ENCODE data around the gene ORC5.
A peak's percentile ranks its signal among the peaks of the same experiment; 100 is the strongest.

ORC5 gene

GRCh38 chr7:104130726-104131125, 77.1 kb downstream of the ORC5 start:
- Histone ChIP-seq H3K36me3 (ENCODE audit: control insufficient read depth, insufficient read depth, low read length) (peaks cover 35% of the 10 kb centered on the region), H3K4me1 (ENCODE audit: control insufficient read depth, insufficient read depth, low read length, poor library complexity, severe bottlenecking) (no peaks in the 10 kb centered on the region), H3K4me3 (ENCODE audit: extremely low read depth, insufficient read depth, low read length, poor library complexity, severe bottlenecking) (no peak overlapping the region), H3K27ac (ENCODE audit: low read depth, low read length, severe bottlenecking) (no peak overlapping the region), H3K9me3 (ENCODE audit: control insufficient read depth, low read length) (no peaks in the 10 kb centered on the region)
- 100% methylated on average over 4 of the region's 4 CpGs for WGBS, 2 experiments (ENCODE audit: insufficient coverage in 2 of 2)

GRCh38 chr7:104127204-104127603, 80.6 kb downstream of the ORC5 start:
- Histone ChIP-seq H3K4me3 (ENCODE audit: extremely low read depth, insufficient read depth, low read length, poor library complexity, severe bottlenecking) (no peak overlapping the region), H3K9me3 (ENCODE audit: control insufficient read depth, low read length) (no peaks in the 10 kb centered on the region), H3K27ac (ENCODE audit: low read depth, low read length, severe bottlenecking) (no peak overlapping the region), H3K36me3 (ENCODE audit: control insufficient read depth, insufficient read depth, low read length) (peaks cover 27% of the 10 kb centered on the region), H3K4me1 (ENCODE audit: control insufficient read depth, insufficient read depth, low read length, poor library complexity, severe bottlenecking) (peaks cover 10% of the 10 kb centered on the region)
- no CpG with 5 or more reads among the region's 2 CpGs for WGBS, 2 experiments (ENCODE audit: insufficient coverage in 2 of 2)

- Histone ChIP-seq H3K27ac (ENCODE audit: low read depth, low read length, severe bottlenecking) (peak overlapping the region; percentile 37), H3K9me3 (ENCODE audit: control insufficient read depth, low read length) (no peaks in the 10 kb centered on the region), H3K36me3 (ENCODE audit: control insufficient read depth, insufficient read depth, low read length) (peaks cover 25% of the 10 kb centered on the region), H3K4me3 (ENCODE audit: extremely low read depth, insufficient read depth, low read length, poor library complexity, severe bottlenecking) (no peak overlapping the region), H3K4me1 (ENCODE audit: control insufficient read depth, insufficient read depth, low read length, poor library complexity, severe bottlenecking) (peaks cover 10% of the 10 kb centered on the region)
- WGBS, 2 experiments (ENCODE audit: insufficient coverage in 2 of 2): 75 to 79% methylated on average over 4 of the region's 4 CpGs
Observed at GRCh38 chr7:104126411-104126841, 81.4 kb downstream of the ORC5 start.

GRCh38 chr7:104124893-104125477, 82.8 kb downstream of the ORC5 start:
- 71 to 90% methylated on average over 1 to 2 of the region's 4 CpGs for WGBS, 2 experiments (ENCODE audit: insufficient coverage in 2 of 2)

GRCh38 chr7:104124469-104124868, 83.3 kb downstream of the ORC5 start:
- Histone ChIP-seq H3K27ac (ENCODE audit: low read depth, low read length, severe bottlenecking) (no peak overlapping the region), H3K9me3 (ENCODE audit: control insufficient read depth, low read length) (no peaks in the 10 kb centered on the region), H3K4me1 (ENCODE audit: control insufficient read depth, insufficient read depth, low read length, poor library complexity, severe bottlenecking) (peaks cover 10% of the 10 kb centered on the region), H3K4me3 (ENCODE audit: extremely low read depth, insufficient read depth, low read length, poor library complexity, severe bottlenecking) (no peak overlapping the region), H3K36me3 (ENCODE audit: control insufficient read depth, insufficient read depth, low read length) (peaks cover 11% of the 10 kb centered on the region)
- 89% methylated on average over 1 of the region's 3 CpGs; no CpG with 5 or more reads in 1 of the 2 experiments for WGBS, 2 experiments (ENCODE audit: insufficient coverage in 2 of 2)

More at GRCh38 chr7:104124893-104125477, 82.8 kb downstream of the ORC5 start:
- Histone ChIP-seq H3K4me1 (ENCODE audit: control insufficient read depth, insufficient read depth, low read length, poor library complexity, severe bottlenecking) (peaks cover 10% of the 10 kb centered on the region), H3K36me3 (ENCODE audit: control insufficient read depth, insufficient read depth, low read length) (peaks cover 11% of the 10 kb centered on the region), H3K9me3 (ENCODE audit: control insufficient read depth, low read length) (no peaks in the 10 kb centered on the region), H3K27ac (ENCODE audit: low read depth, low read length, severe bottlenecking) (no peak overlapping the region), H3K4me3 (ENCODE audit: extremely low read depth, insufficient read depth, low read length, poor library complexity, severe bottlenecking) (no peak overlapping the region)

- H3K27ac ChIP-seq (ENCODE audit: low read depth, low read length, severe bottlenecking): no peak overlapping the region
- WGBS, 2 experiments (ENCODE audit: insufficient coverage in 2 of 2): 80% methylated on average over 1 of the region's 3 CpGs; no CpG with 5 or more reads in 1 of the 2 experiments
- H3K4me3 ChIP-seq (ENCODE audit: extremely low read depth, insufficient read depth, low read length, poor library complexity, severe bottlenecking): no peak overlapping the region
- peaks cover 10% of the 10 kb centered on the region for H3K4me1 ChIP-seq (ENCODE audit: control insufficient read depth, insufficient read depth, low read length, poor library complexity, severe bottlenecking)
- peaks cover 11% of the 10 kb centered on the region for H3K36me3 ChIP-seq (ENCODE audit: control insufficient read depth, insufficient read depth, low read length)
- H3K9me3 ChIP-seq (ENCODE audit: control insufficient read depth, low read length): no peaks in the 10 kb centered on the region
Observed at GRCh38 chr7:104123786-104124185, 84.0 kb downstream of the ORC5 start.

- no peaks in the 10 kb centered on the region for H3K36me3 ChIP-seq (ENCODE audit: control insufficient read depth, insufficient read depth, low read length)
- no peak overlapping the region for H3K4me3 ChIP-seq (ENCODE audit: extremely low read depth, insufficient read depth, low read length, poor library complexity, severe bottlenecking)
- no peaks in the 10 kb centered on the region for H3K4me1 ChIP-seq (ENCODE audit: control insufficient read depth, insufficient read depth, low read length, poor library complexity, severe bottlenecking)
- no peaks in the 10 kb centered on the region for H3K9me3 ChIP-seq (ENCODE audit: control insufficient read depth, low read length)
- no peak overlapping the region for H3K27ac ChIP-seq (ENCODE audit: low read depth, low read length, severe bottlenecking)
- 83 to 88% methylated on average over 1 of the region's 2 CpGs for WGBS, 2 experiments (ENCODE audit: insufficient coverage in 2 of 2)
Observed at GRCh38 chr7:104113788-104114187, 94.0 kb downstream of the ORC5 start.

GRCh38 chr7:104112623-104113022, 95.2 kb downstream of the ORC5 start:
- no peaks in the 10 kb centered on the region for H3K9me3 ChIP-seq (ENCODE audit: control insufficient read depth, low read length)
- no peaks in the 10 kb centered on the region for H3K36me3 ChIP-seq (ENCODE audit: control insufficient read depth, insufficient read depth, low read length)
- WGBS, 2 experiments (ENCODE audit: insufficient coverage in 2 of 2): no CpG with 5 or more reads among the region's 1 CpG
- H3K27ac ChIP-seq (ENCODE audit: low read depth, low read length, severe bottlenecking): no peak overlapping the region
- no peaks in the 10 kb centered on the region for H3K4me1 ChIP-seq (ENCODE audit: control insufficient read depth, insufficient read depth, low read length, poor library complexity, severe bottlenecking)
- H3K4me3 ChIP-seq (ENCODE audit: extremely low read depth, insufficient read depth, low read length, poor library complexity, severe bottlenecking): no peak overlapping the region

- WGBS, 2 experiments (ENCODE audit: insufficient coverage in 2 of 2): no CpG with 5 or more reads among the region's 2 CpGs
- Histone ChIP-seq H3K36me3 (ENCODE audit: control insufficient read depth, insufficient read depth, low read length) (no peaks in the 10 kb centered on the region), H3K4me3 (ENCODE audit: extremely low read depth, insufficient read depth, low read length, poor library complexity, severe bottlenecking) (no peak overlapping the region)
Observed at GRCh38 chr7:104111271-104111670, 96.5 kb downstream of the ORC5 start.

GRCh38 chr7:104106108-104106905, 101.5 kb downstream of the ORC5 start:
- WGBS, 2 experiments (ENCODE audit: insufficient coverage in 2 of 2): 78 to 88% methylated on average over 1 to 2 of the region's 3 CpGs
- no peak overlapping the region for H3K27ac ChIP-seq (ENCODE audit: low read depth, low read length, severe bottlenecking)
- no peaks in the 10 kb centered on the region for H3K9me3 ChIP-seq (ENCODE audit: control insufficient read depth, low read length)
- no peak overlapping the region for H3K4me3 ChIP-seq (ENCODE audit: extremely low read depth, insufficient read depth, low read length, poor library complexity, severe bottlenecking)
- no peaks in the 10 kb centered on the region for H3K4me1 ChIP-seq (ENCODE audit: control insufficient read depth, insufficient read depth, low read length, poor library complexity, severe bottlenecking)
- H3K36me3 ChIP-seq (ENCODE audit: control insufficient read depth, insufficient read depth, low read length): no peaks in the 10 kb centered on the region

More at GRCh38 chr7:104111271-104111670, 96.5 kb downstream of the ORC5 start:
- Histone ChIP-seq H3K27ac (ENCODE audit: low read depth, low read length, severe bottlenecking) (no peak overlapping the region), H3K9me3 (ENCODE audit: control insufficient read depth, low read length) (no peaks in the 10 kb centered on the region), H3K4me1 (ENCODE audit: control insufficient read depth, insufficient read depth, low read length, poor library complexity, severe bottlenecking) (no peaks in the 10 kb centered on the region)

GRCh38 chr7:104098890-104099289, 108.9 kb downstream of the ORC5 start:
- Histone ChIP-seq H3K36me3 (ENCODE audit: control insufficient read depth, insufficient read depth, low read length) (no peaks in the 10 kb centered on the region), H3K4me3 (ENCODE audit: extremely low read depth, insufficient read depth, low read length, poor library complexity, severe bottlenecking) (no peak overlapping the region), H3K4me1 (ENCODE audit: control insufficient read depth, insufficient read depth, low read length, poor library complexity, severe bottlenecking) (no peaks in the 10 kb centered on the region), H3K9me3 (ENCODE audit: control insufficient read depth, low read length) (no peaks in the 10 kb centered on the region), H3K27ac (ENCODE audit: low read depth, low read length, severe bottlenecking) (no peak overlapping the region)
- no CpG with 5 or more reads among the region's 1 CpG for WGBS, 2 experiments (ENCODE audit: insufficient coverage in 2 of 2)
